SU-DHL-6 (cell line): Measurements from ENCODE around the gene LRRC19.

Experiments
- H2AFZ ChIP-seq: fragments of 200-600 bp; sonication (generic); 2 replicates; pipeline ENCODE4 v1.6.1; 2014; ENCODE audit warnings: low read depth, mild to moderate bottlenecking, moderate library complexity, mixed read lengths, antibody characterized with exemption, low read length; ENCODE audit not compliant: severe bottlenecking
- H3F3A ChIP-seq: fragments of 200-600 bp; shearing (Covaris generic); 2 replicates; pipeline ENCODE4 v1.6.0; 2016; ENCODE audit warnings: antibody characterized with exemption, mild to moderate bottlenecking; ENCODE audit not compliant: insufficient read depth
- H3K27ac ChIP-seq: fragments of 200-600 bp; sonication (generic); 2 replicates; pipeline ENCODE4 v1.5.1; 2016; ENCODE audit warnings: low read depth, mild to moderate bottlenecking, low read length, moderate library complexity, mixed read lengths
- H3K27me3 ChIP-seq: fragments of 200-600 bp; sonication (generic), shearing (Covaris generic); 2 replicates; pipeline ENCODE4 v1.6.0; 2014; ENCODE audit warnings: mild to moderate bottlenecking, low read length
- H3K36me3 ChIP-seq: fragments of 200-600 bp; sonication (generic); 2 replicates; pipeline ENCODE4 v1.6.1; 2014; ENCODE audit warnings: mild to moderate bottlenecking, low read length, mixed read lengths
- H3K4me2 ChIP-seq: fragments of 300-600, 200-600 bp; shearing (Covaris generic), sonication (generic); 2 replicates; pipeline ENCODE4 v1.6.0; 2014; ENCODE audit warnings: low read length, low read depth, mild to moderate bottlenecking; ENCODE audit not compliant: poor library complexity, severe bottlenecking
- H3K4me3 ChIP-seq: fragments of 200-600 bp; sonication (generic); 2 replicates; pipeline ENCODE4 v1.5.1; 2014; ENCODE audit warnings: antibody characterized with exemption, low read length, mild to moderate bottlenecking, mixed read lengths; ENCODE audit not compliant: insufficient read depth, poor library complexity, severe bottlenecking
- H3K79me2 ChIP-seq: fragments of 200-600 bp; sonication (generic); 2 replicates; pipeline ENCODE4 v1.6.1; 2014; ENCODE audit warnings: mild to moderate bottlenecking, low read length, moderate library complexity; ENCODE audit not compliant: insufficient read depth
- H3K9ac ChIP-seq: fragments of 200-600 bp; sonication (generic); 2 replicates; pipeline ENCODE4 v1.7.0; 2014; ENCODE audit warnings: mild to moderate bottlenecking, low read length
- H3K9me2 ChIP-seq: fragments of 200-600 bp; sonication (generic); replicated peaks from 2 replicates; pipeline ENCODE4 v1.6.1; 2014; ENCODE audit warnings: low read length; ENCODE audit not compliant: insufficient read depth
- H3K9me3 ChIP-seq: fragments of 200-600 bp; sonication (generic); 2 replicates; pipeline ENCODE4 v1.6.1; 2014; ENCODE audit warnings: low read length, mixed read lengths; ENCODE audit not compliant: insufficient read depth
- H4K20me1 ChIP-seq: fragments of 200-600 bp; sonication (generic); 2 replicates; pipeline ENCODE4 v1.6.1; 2014; ENCODE audit warnings: low read depth, mild to moderate bottlenecking, antibody characterized with exemption, low read length, moderate library complexity, mixed read lengths
- CTCF ChIP-seq: fragments of 200-600 bp; sonication (generic); IDR thresholded peaks from one replicate; pipeline ENCODE4 v1.5.1; 2017; ENCODE audit warnings: antibody characterized with exemption, mild to moderate bottlenecking, low read length, moderate library complexity; ENCODE audit not compliant: insufficient read depth, poor library complexity, severe bottlenecking
- EZH2phosphoT487 ChIP-seq: fragments of 200-600 bp; sonication (generic), shearing (Covaris generic); conservative IDR thresholded peaks from 2 replicates; pipeline ENCODE4 v1.6.1; 2018; ENCODE audit warnings: mild to moderate bottlenecking, antibody characterized with exemption, low read length, moderate library complexity, mixed read lengths

Gene LRRC19, protein sequence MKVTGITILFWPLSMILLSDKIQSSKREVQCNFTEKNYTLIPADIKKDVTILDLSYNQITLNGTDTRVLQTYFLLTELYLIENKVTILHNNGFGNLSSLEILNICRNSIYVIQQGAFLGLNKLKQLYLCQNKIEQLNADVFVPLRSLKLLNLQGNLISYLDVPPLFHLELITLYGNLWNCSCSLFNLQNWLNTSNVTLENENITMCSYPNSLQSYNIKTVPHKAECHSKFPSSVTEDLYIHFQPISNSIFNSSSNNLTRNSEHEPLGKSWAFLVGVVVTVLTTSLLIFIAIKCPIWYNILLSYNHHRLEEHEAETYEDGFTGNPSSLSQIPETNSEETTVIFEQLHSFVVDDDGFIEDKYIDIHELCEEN

DNA sequence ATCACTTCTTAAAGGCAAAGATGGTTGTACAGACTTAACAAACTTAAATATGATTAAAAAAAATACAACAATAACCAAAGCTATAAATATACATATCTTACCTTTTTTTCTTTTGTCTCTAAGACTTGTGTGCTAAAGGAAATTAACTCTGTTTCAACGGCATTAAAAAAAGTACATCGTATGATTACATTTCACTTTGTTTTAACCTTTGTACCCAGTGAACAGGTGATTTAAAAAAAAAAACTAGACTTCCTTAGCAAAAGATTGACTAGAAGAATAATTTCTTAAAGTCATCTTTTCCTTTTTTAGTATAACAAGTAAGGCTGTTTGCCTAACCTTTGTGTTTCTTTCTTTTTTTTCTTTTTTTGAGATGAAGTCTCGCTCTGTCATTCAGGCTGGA is at the start of gene LRRC19:
TSS of gene LRRC19 (minus strand) at position 182 of the 400 bp plus-strand sequence. CDS start 5,978 bp downstream, outside the sequence.
- Histone ChIP-seq H3K9ac (no peak within 1 kb of the TSS), H3K27ac (no peak within 1 kb of the TSS), H4K20me1 (no peaks in the 10 kb centered on the region), H3K79me2 (no peaks in the 10 kb centered on the region), H2AFZ (no peak within 1 kb of the TSS), H3F3A (no peaks in the 10 kb centered on the region), H3K4me3 (no peak within 1 kb of the TSS), H3K9me2 (no peaks in the 10 kb centered on the region), H3K9me3 (peaks cover 6% of the 10 kb centered on the region; the same call in 1 of the 2 replicates), H3K27me3 (no peaks in the 10 kb centered on the region), H3K36me3 (no peaks in the 10 kb centered on the region), H3K4me2 (no peak within 1 kb of the TSS)
- TF ChIP-seq EZH2phosphoT487 = no peak
- TF ChIP-seq CTCF = no peak

- H3K27ac ChIP-seq = no peak overlapping the region
- no peaks in the 10 kb centered on the region for H3K36me3 ChIP-seq
- 0 out of 2 replicates have a peak, but pooled peaks cover 2% of the 10 kb centered on the region for H3F3A ChIP-seq
These were observed 49.4 kb upstream of the LRRC19 start for GRCh38 chr9:27054841-27055240.

GRCh38 chr9:27054125-27054524 is 48.7 kb upstream of the LRRC19 start:
- no peak overlapping the region for H3K9ac ChIP-seq
- H3K4me2 ChIP-seq = no peak overlapping the region
- H3K9me2 ChIP-seq = no peaks in the 10 kb centered on the region
- TF ChIP-seq CTCF = no peak
- TF ChIP-seq EZH2phosphoT487 = no peak
- H3K79me2 ChIP-seq = no peaks in the 10 kb centered on the region
- no peaks in the 10 kb centered on the region for H3K9me3 ChIP-seq
- 0 out of 2 replicates have a peak, but pooled peaks cover 2% of the 10 kb centered on the region for H3F3A ChIP-seq
- H2AFZ ChIP-seq = no peak overlapping the region
- H3K27me3 ChIP-seq = no peaks in the 10 kb centered on the region
- no peaks in the 10 kb centered on the region for H4K20me1 ChIP-seq
- no peaks in the 10 kb centered on the region for H3K36me3 ChIP-seq
- no peak overlapping the region for H3K4me3 ChIP-seq
- no peak overlapping the region for H3K27ac ChIP-seq

More at GRCh38 chr9:27054841-27055240, 49.4 kb upstream of the LRRC19 start:
- Histone ChIP-seq H4K20me1 (no peaks in the 10 kb centered on the region), H2AFZ (no peak overlapping the region), H3K9me2 (no peaks in the 10 kb centered on the region), H3K9ac (no peak overlapping the region), H3K9me3 (no peaks in the 10 kb centered on the region), H3K4me2 (no peak overlapping the region), H3K27me3 (no peaks in the 10 kb centered on the region), H3K4me3 (no peak overlapping the region), H3K79me2 (no peaks in the 10 kb centered on the region)
- TF ChIP-seq CTCF = no peak
- TF ChIP-seq EZH2phosphoT487 = no peak
